Measurements from ENCODE around the gene CAPN5.

CAPN5 gene

DNA sequence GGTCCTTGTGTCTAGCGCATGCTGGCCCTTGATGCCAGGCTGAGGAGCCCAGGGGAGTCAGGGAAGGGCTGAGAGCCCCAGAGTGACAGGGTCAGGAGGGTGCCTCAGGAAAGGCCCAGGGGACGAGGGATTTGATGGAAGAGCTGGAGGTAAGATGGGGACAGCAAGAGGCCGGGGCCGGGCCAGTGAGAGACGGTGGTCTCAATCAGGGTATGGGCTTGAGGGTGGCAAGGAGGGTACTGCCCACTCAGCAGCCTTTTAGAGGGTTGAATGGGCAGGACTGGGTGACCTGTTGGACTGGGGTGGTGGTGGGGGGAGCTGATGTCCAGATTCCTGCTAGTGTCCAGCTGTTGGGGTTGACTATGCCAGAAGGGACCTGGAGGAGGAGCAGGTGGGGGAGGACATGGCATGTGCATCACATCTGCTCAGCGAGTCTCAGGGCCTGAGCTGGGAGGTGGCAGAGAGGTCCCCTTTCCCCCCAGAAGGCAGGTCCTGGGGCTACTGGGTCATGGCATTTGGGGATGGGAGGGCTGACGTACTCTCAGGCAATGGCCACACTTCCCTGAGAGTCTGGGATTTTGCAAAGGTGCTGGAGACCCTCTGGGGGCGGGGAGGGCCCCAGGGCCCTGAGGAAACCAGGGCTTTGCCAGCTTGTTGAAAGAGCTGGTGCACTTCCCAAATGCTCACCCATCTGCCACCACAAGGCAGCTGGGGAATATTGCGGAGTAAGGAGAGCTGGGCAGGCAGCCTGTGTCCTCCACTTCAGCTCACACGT is 79.7 kb downstream of the CAPN5 start:
- H3K27me3 ChIP-seq (ENCODE audit: insufficient read depth, poor library complexity, severe bottlenecking): no peaks in the 10 kb centered on the region
- H3K36me3 ChIP-seq (ENCODE audit: low read depth): no peaks in the 10 kb centered on the region
- H3K4me1 ChIP-seq (ENCODE audit: insufficient read depth, poor library complexity, severe bottlenecking): no peaks in the 10 kb centered on the region
- TF ChIP-seq, protein P1, sequence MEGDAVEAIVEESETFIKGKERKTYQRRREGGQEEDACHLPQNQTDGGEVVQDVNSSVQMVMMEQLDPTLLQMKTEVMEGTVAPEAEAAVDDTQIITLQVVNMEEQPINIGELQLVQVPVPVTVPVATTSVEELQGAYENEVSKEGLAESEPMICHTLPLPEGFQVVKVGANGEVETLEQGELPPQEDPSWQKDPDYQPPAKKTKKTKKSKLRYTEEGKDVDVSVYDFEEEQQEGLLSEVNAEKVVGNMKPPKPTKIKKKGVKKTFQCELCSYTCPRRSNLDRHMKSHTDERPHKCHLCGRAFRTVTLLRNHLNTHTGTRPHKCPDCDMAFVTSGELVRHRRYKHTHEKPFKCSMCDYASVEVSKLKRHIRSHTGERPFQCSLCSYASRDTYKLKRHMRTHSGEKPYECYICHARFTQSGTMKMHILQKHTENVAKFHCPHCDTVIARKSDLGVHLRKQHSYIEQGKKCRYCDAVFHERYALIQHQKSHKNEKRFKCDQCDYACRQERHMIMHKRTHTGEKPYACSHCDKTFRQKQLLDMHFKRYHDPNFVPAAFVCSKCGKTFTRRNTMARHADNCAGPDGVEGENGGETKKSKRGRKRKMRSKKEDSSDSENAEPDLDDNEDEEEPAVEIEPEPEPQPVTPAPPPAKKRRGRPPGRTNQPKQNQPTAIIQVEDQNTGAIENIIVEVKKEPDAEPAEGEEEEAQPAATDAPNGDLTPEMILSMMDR (IDR thresholded peaks at IDR 0.05; ENCODE audit: poor library complexity, severe bottlenecking): no peak
- DNase-seq (ENCODE audit: low spot score): no peak
- no peak for ATAC-seq (ENCODE audit: low read depth)
- no peak overlapping the region for H3K27ac ChIP-seq (ENCODE audit: poor library complexity, severe bottlenecking)
- H3K9me3 ChIP-seq (ENCODE audit: severe bottlenecking): no peaks in the 10 kb centered on the region
- H3K4me3 ChIP-seq (ENCODE audit: severe bottlenecking): no peak overlapping the region

DNA sequence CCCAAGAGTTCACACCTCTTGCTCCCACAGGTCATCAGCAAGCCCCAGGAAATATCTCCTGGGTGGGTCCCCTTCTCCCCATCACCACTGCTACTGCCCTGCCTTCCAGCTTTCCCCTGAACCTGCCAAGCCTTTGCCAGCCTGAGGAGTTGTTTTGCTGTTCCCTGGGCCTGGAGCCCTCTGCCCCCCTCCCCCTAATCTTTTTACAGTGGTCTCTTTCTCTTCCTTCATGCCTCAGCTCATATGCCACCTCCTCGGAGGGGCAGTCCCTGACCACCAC is 80.2 kb downstream of the CAPN5 start:
- Histone ChIP-seq H3K9me3 (ENCODE audit: severe bottlenecking) (no peaks in the 10 kb centered on the region), H3K27ac (ENCODE audit: poor library complexity, severe bottlenecking) (no peak overlapping the region), H3K4me1 (ENCODE audit: insufficient read depth, poor library complexity, severe bottlenecking) (no peaks in the 10 kb centered on the region), H3K27me3 (ENCODE audit: insufficient read depth, poor library complexity, severe bottlenecking) (no peaks in the 10 kb centered on the region), H3K4me3 (ENCODE audit: severe bottlenecking) (no peak overlapping the region), H3K36me3 (ENCODE audit: low read depth) (no peaks in the 10 kb centered on the region)
- ATAC-seq (ENCODE audit: low read depth) (no peak), DNase-seq (ENCODE audit: low spot score) (no peak)
- TF ChIP-seq, protein P1 (IDR thresholded peaks at IDR 0.05; ENCODE audit: poor library complexity, severe bottlenecking): no peak

DNA sequence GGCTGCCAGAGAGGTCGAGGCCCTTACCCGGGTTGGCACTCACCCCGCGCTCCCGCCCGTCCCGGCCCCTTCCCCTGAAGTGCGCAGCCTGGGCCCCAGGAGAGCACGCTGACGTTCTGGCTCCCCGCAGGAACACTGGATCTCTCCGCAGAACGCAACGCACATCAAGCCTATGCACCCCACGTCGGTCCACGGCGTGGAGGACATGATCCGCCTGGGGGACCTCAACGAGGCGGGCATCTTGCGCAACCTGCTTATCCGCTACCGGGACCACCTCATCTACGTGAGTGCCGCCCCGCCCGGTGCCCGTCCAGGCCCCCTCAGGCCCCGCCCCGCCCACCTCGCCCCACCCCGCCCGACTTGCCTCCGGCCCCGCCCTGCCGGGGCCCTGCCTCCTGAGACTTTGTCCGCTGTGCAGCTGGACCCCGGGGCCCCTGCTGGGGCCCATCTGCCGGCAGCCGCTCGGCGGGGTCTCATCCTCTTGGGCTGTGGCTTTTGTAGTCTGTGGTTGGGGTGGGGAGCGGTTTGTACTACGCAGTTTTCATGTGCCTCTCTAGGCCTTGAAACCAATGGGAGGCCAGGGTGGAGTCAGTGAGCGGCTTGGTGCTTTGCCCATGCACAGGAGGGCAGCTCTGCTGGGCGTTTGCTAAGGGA is 81.0 kb downstream of the CAPN5 start:
- Histone ChIP-seq H3K4me1 (ENCODE audit: insufficient read depth, poor library complexity, severe bottlenecking) (no peaks in the 10 kb centered on the region), H3K27ac (ENCODE audit: poor library complexity, severe bottlenecking) (no peak overlapping the region), H3K9me3 (ENCODE audit: severe bottlenecking) (no peaks in the 10 kb centered on the region), H3K4me3 (ENCODE audit: severe bottlenecking) (no peak overlapping the region), H3K36me3 (ENCODE audit: low read depth) (no peaks in the 10 kb centered on the region), H3K27me3 (ENCODE audit: insufficient read depth, poor library complexity, severe bottlenecking) (no peaks in the 10 kb centered on the region)
- TF ChIP-seq, protein P1 (IDR thresholded peaks at IDR 0.05; ENCODE audit: poor library complexity, severe bottlenecking): no peak
- ATAC-seq (ENCODE audit: low read depth): peak; percentile 30; the same call in 2 of the 3 replicates
- no peak for DNase-seq (ENCODE audit: low spot score)

DNA sequence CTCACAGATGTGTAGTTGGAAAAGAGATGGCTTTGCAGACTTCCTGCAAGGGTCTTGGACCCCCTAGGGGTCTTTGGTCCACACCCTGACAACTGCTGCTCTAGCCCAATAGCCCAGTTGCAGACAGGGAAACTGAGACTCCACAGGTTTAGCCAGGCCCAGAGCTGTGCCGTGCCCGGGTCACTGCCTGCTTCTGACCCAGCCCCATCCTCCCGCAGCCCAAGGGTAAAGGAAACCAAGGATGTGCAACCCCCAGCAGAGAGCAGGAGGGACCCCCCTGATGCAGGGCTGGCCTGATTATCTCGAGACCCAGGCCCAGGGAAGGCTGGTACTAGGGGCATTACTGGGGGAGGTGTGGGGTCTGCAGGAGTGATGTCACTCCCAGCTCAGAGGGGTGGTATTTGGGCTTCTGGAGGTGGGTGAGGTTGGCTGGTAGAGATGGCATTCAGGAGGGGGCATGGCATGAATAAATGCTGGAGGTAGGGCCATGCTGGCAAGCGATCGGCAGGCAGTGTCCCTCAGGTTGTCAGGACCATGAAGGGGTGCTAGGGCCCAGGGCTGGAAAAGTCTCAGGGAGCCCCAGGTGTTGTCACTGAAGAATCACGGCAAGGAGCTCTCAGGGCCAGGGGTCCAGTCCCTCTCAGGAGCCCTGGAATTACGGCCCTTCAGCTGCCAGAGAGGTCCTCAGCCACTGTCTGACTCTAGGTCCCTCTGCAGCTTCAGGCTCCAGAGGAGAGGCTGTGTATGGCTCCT is 82.4 kb downstream of the CAPN5 start:
- Histone ChIP-seq H3K4me1 (ENCODE audit: insufficient read depth, poor library complexity, severe bottlenecking) (no peaks in the 10 kb centered on the region), H3K4me3 (ENCODE audit: severe bottlenecking) (no peak overlapping the region), H3K27me3 (ENCODE audit: insufficient read depth, poor library complexity, severe bottlenecking) (no peaks in the 10 kb centered on the region), H3K27ac (ENCODE audit: poor library complexity, severe bottlenecking) (no peak overlapping the region), H3K36me3 (ENCODE audit: low read depth) (no peaks in the 10 kb centered on the region), H3K9me3 (ENCODE audit: severe bottlenecking) (no peaks in the 10 kb centered on the region)
- TF ChIP-seq, protein P1 (IDR thresholded peaks at IDR 0.05; ENCODE audit: poor library complexity, severe bottlenecking): no peak
- ATAC-seq (ENCODE audit: low read depth) (no peak), DNase-seq (ENCODE audit: low spot score) (no peak)
